ENCODE results near the gene CLEC5A. TPM values are rescaled to one million over a fixed set of nuclear protein-coding genes. Genes with fewer than 3 reads are reported as not detected.
A peak's percentile ranks its signal among the peaks of the same experiment; 100 is the strongest.

The CLEC5A gene
- total and polyA plus RNA-seq, 12 donors, result 0.09 to 2.1 (median 0.37) TPM

- H3K27ac ChIP-seq, result no peak overlapping the region
These were observed 2.7 kb upstream of the CLEC5A start for GRCh38 chr7:141949451-141949850.

GRCh38 chr7:141949021-141949420 lies 2.2 kb upstream of the CLEC5A start:
- no peaks in the 10 kb centered on the region for H3K9me3 ChIP-seq
- H3K4me1 ChIP-seq, result peaks cover 0 to 19% (median 0%) of the 10 kb centered on the region in 9 donors
- no peak overlapping the region for H3K4me3 ChIP-seq
- TF ChIP-seq, protein P1, sequence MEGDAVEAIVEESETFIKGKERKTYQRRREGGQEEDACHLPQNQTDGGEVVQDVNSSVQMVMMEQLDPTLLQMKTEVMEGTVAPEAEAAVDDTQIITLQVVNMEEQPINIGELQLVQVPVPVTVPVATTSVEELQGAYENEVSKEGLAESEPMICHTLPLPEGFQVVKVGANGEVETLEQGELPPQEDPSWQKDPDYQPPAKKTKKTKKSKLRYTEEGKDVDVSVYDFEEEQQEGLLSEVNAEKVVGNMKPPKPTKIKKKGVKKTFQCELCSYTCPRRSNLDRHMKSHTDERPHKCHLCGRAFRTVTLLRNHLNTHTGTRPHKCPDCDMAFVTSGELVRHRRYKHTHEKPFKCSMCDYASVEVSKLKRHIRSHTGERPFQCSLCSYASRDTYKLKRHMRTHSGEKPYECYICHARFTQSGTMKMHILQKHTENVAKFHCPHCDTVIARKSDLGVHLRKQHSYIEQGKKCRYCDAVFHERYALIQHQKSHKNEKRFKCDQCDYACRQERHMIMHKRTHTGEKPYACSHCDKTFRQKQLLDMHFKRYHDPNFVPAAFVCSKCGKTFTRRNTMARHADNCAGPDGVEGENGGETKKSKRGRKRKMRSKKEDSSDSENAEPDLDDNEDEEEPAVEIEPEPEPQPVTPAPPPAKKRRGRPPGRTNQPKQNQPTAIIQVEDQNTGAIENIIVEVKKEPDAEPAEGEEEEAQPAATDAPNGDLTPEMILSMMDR (IDR thresholded peaks at IDR 0.05), result no peak
- intact Hi-C loops (cut with DNase I), result no loop called here
- H3K36me3 ChIP-seq, result no peaks in the 10 kb centered on the region
- no peaks in the 10 kb centered on the region for H3K27me3 ChIP-seq
- H3K27ac ChIP-seq, result no peak overlapping the region
- 72 to 75% methylated on average over 2 of the region's 2 CpGs for WGBS, 2 donors
- ATAC-seq (no peak), DNase-seq (no peak)

More at GRCh38 chr7:141949451-141949850, 2.7 kb upstream of the CLEC5A start:
- TF ChIP-seq, protein P1 (IDR thresholded peaks at IDR 0.05), result no peak
- intact Hi-C loops (cut with DNase I), result no loop called here
- H3K4me3 ChIP-seq, result no peak overlapping the region
- H3K9me3 ChIP-seq, result no peaks in the 10 kb centered on the region
- no peaks in the 10 kb centered on the region for H3K27me3 ChIP-seq
- 47 to 52% methylated on average over 2 of the region's 2 CpGs for WGBS, 2 donors
- H3K36me3 ChIP-seq, result no peaks in the 10 kb centered on the region
- no peak for DNase-seq
- peaks cover 0 to 19% (median 0%) of the 10 kb centered on the region in 9 donors for H3K4me1 ChIP-seq
- no peak for ATAC-seq

GRCh38 chr7:141945356-141945755 lies 1.4 kb downstream of the CLEC5A start:
- ATAC-seq (peak in 2 of 8 donors; percentile 33 to 48), DNase-seq (no peak)
- TF ChIP-seq, protein P1 (IDR thresholded peaks at IDR 0.05), result no peak
- Histone ChIP-seq H3K4me3 (no peak overlapping the region), H3K9me3 (peaks cover 0 to 29% (median 10%) of the 10 kb centered on the region in 11 donors), H3K27me3 (no peaks in the 10 kb centered on the region), H3K36me3 (no peaks in the 10 kb centered on the region), H3K27ac (peak overlapping the region in 2 of 10 donors; percentile 22 to 61), H3K4me1 (peaks cover 0 to 15% (median 0%) of the 10 kb centered on the region in 9 donors)
- intact Hi-C loops (cut with DNase I), result no loop called here
- WGBS, 2 donors, result 49 to 59% methylated on average over 3 of the region's 3 CpGs

- no peaks in the 10 kb centered on the region for H3K36me3 ChIP-seq
- 72 to 77% methylated on average over 3 of the region's 3 CpGs for WGBS, 2 donors
- no peak for ATAC-seq
- no peaks in the 10 kb centered on the region for H3K27me3 ChIP-seq
- TF ChIP-seq, protein P1 (IDR thresholded peaks at IDR 0.05), result no peak
- H3K27ac ChIP-seq, result peak overlapping the region in 2 of 10 donors; percentile 22 to 55
- no peak overlapping the region for H3K4me3 ChIP-seq
- peaks cover 0 to 15% (median 0%) of the 10 kb centered on the region in 9 donors for H3K4me1 ChIP-seq
- no peak for DNase-seq
- intact Hi-C loops (cut with DNase I), result no loop called here
- peaks cover 0 to 33% (median 10%) of the 10 kb centered on the region in 11 donors for H3K9me3 ChIP-seq
These were observed 2.0 kb downstream of the CLEC5A start for GRCh38 chr7:141944811-141945210.
